HL-60 (cell line): ENCODE measurements around the gene KRT36.

Source experiments
- CTCF ChIP-seq: IDR thresholded peaks from one replicate; pipeline ENCODE4 v1.5.1; 2011; ENCODE audit warnings: low read length, control low read depth, inconsistent platforms; ENCODE audit not compliant: insufficient read depth
- GABPA ChIP-seq: IDR thresholded peaks from 2 replicates; pipeline ENCODE4 v1.6.1; 2012; ENCODE audit warnings: low read depth
- POLR2AphosphoS5 ChIP-seq: IDR thresholded peaks from 2 replicates; pipeline ENCODE4 v1.6.1; 2012; ENCODE audit warnings: low read depth
- REST ChIP-seq: IDR thresholded peaks from 2 replicates; pipeline ENCODE4 v1.6.1; 2012; ENCODE audit warnings: low read depth; ENCODE audit not compliant: insufficient replicate concordance
- SPI1 ChIP-seq: IDR thresholded peaks from 2 replicates; pipeline ENCODE4 v1.6.1; 2012; ENCODE audit warnings: low read depth, mild to moderate bottlenecking, borderline replicate concordance

- TF ChIP-seq CTCF (no peak), REST (no peak), POLR2AphosphoS5 (no peak), GABPA (no peak), SPI1 (no peak)
Observed at GRCh38 chr17:41475421-41475820, 14.3 kb downstream of the KRT36 start.
